HK-2 (cell line): ENCODE results near the gene USP4.
A peak's percentile ranks its signal among the peaks of the same experiment; 100 is the strongest.

ENCODE experiments used
- DNase-seq: peaks from one replicate; pipeline ENCODE4 v3.0.0-alpha.2; 2018; ENCODE audit not compliant: unreplicated experiment

The USP4 gene

GRCh38 chr3:49296781-49297411 is 43.0 kb downstream of the USP4 start:
- no peak for DNase-seq

GRCh38 chr3:49295489-49296058 is 44.3 kb downstream of the USP4 start:
- DNase-seq, result no peak

- no peak for DNase-seq
These were observed 45.5 kb downstream of the USP4 start for GRCh38 chr3:49294343-49294742.

- no peak for DNase-seq
These were observed 55.9 kb downstream of the USP4 start for GRCh38 chr3:49283997-49284396.

- no peak for DNase-seq
These were observed 60.5 kb downstream of the USP4 start for GRCh38 chr3:49279376-49279775.

GRCh38 chr3:49278548-49278947 is 61.3 kb downstream of the USP4 start:
- no peak for DNase-seq

GRCh38 chr3:49277383-49277775 is 62.5 kb downstream of the USP4 start:
- no peak for DNase-seq

- no peak for DNase-seq
These were observed 63.1 kb downstream of the USP4 start, which contains the start of gene C3orf62 for GRCh38 chr3:49276475-49277382. Gene C3orf62 (minus strand): TSS chr3:49277232. CDS start chr3:49276872, 360 bp downstream.

GRCh38 chr3:49273825-49274532 is 65.9 kb downstream of the USP4 start:
- DNase-seq, result no peak

GRCh38 chr3:49271047-49271446 is 68.8 kb downstream of the USP4 start:
- no peak for DNase-seq

- DNase-seq, result no peak
These were observed 69.7 kb downstream of the USP4 start for GRCh38 chr3:49270156-49270500.

GRCh38 chr3:49269443-49270155 is 70.3 kb downstream of the USP4 start:
- no peak for DNase-seq

- no peak for DNase-seq
These were observed 73.3 kb downstream of the USP4 start for GRCh38 chr3:49266410-49267095.

GRCh38 chr3:49265661-49266386 is 74.0 kb downstream of the USP4 start:
- DNase-seq, result no peak

GRCh38 chr3:49263159-49263889 is 76.5 kb downstream of the USP4 start:
- DNase-seq, result no peak

- DNase-seq, result no peak
These were observed 79.0 kb downstream of the USP4 start for GRCh38 chr3:49260806-49261324.

GRCh38 chr3:49257187-49257586 is 82.7 kb downstream of the USP4 start:
- no peak for DNase-seq

- no peak for DNase-seq
These were observed 83.9 kb downstream of the USP4 start for GRCh38 chr3:49255718-49256511.

GRCh38 chr3:49255112-49255511 is 84.7 kb downstream of the USP4 start:
- DNase-seq, result peak; percentile 3
